Activated CD8-positive, alpha-beta memory T cell treated with anti-CD3 and anti-CD28 coated beads for 36 hours (primary cell): Measurements from ENCODE around the gene PEX10. TPM values are rescaled to one million over a fixed set of nuclear protein-coding genes. Genes with fewer than 3 reads are reported as not detected.

Source experiments
- CTCF ChIA-PET: fragments of 350-600 bp; sonication (Branson Sonifier 250); formaldehyde crosslinking; loops from one replicate; lab custom pipeline; 2021; ENCODE audit warnings: antibody characterized with exemption; lab: Charles Lee
- POLR2A ChIA-PET: fragments of 350-600 bp; sonication (Branson Sonifier 250); formaldehyde crosslinking; loops from one replicate; lab custom pipeline; 2021; ENCODE audit warnings: antibody characterized with exemption; lab: Charles Lee
- total RNA-seq, 2 experiments: library from RNA; stranded (reverse); gene quantifications; one replicate each; pipeline ENCODE4 v1.2.3, GENCODE V29; 2021

PEX10 gene
- total RNA-seq, 2 experiments from 2014 or later, result 22.6 to 24.2 TPM

DNA sequence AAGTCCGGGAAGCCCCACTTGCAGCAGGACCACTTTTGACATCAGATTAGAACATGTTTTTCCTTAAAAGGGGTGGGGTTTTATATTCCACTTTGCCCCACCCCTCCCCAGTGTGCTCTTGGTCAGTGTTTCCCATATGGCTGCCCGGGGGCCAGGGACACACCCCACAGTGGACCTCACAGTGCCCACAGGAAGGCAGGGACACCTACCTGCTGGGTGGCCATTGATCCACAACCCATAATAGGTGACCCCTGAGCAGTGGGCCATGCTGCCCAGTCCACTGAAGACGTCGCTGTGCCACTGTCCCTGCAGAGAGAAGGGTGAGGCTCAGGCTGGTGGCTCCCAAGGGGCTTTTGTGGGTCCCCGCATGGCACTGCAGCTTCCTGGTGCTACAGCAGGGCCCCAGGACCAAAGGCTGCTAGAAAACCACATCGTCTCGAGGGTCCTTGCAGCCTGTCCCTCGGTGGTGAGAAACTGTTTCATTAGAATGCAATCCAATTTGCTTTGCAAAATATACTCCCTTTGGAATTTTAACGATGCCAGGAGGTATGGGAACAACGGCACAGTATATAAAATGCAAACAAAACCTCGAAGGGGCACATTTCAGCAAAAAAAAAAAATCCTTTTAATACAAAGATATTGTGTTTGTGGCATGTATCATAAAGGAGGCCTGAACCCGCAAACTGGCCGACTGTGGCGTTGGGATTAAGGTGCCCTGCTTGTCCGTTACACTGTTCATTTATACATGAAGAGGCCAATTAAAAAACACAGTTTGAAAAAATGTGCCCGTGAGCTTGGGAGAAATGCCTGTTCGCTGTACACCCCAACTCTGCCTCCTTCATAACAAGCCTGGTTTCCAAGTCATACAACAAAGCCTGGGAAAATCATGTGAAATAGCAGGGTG, 37.9 kb downstream of the PEX10 start:
- POLR2A ChIA-PET, result no interaction called here
- CTCF ChIA-PET, result interaction anchor here (0.6 kb wide), 1 partner anchor 582 kb away, joined by 3 read pairs; no protein-coding TSS in a partner anchor

DNA sequence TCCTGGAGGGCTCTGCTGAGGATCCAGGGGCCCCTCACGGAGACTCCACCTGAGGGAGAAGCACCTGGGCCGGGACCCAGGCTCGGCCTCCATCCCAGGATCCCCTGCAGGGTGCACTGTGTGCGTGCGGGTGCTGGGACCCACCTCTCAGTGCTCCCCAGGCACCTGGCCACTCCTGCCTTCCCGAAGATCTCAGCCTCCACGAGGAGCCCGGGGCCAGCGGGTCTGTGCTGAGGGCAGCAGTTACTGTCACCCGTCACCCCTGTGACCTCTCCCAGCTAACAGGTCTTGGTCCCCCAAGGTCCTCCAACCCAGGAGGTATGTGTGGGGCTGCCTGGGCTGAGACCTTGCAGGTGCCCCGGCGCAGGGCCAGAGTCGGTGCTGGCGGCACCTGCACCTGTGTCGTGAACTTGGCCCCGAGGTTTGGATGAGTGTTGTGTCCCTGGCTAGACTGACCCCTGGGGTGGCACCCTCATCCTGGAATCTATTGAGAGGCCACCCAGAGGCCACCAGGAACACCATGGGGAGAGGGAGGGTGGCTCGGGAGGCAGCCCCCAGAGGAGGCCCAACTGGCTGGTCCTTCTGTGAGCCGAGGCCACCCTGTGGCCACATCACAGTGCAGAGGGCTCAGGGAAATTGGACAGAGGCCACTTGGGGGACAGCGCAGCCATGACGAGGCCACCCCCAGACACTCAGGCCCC, 38.7 kb downstream of the PEX10 start:
- POLR2A ChIA-PET, result no interaction called here

DNA sequence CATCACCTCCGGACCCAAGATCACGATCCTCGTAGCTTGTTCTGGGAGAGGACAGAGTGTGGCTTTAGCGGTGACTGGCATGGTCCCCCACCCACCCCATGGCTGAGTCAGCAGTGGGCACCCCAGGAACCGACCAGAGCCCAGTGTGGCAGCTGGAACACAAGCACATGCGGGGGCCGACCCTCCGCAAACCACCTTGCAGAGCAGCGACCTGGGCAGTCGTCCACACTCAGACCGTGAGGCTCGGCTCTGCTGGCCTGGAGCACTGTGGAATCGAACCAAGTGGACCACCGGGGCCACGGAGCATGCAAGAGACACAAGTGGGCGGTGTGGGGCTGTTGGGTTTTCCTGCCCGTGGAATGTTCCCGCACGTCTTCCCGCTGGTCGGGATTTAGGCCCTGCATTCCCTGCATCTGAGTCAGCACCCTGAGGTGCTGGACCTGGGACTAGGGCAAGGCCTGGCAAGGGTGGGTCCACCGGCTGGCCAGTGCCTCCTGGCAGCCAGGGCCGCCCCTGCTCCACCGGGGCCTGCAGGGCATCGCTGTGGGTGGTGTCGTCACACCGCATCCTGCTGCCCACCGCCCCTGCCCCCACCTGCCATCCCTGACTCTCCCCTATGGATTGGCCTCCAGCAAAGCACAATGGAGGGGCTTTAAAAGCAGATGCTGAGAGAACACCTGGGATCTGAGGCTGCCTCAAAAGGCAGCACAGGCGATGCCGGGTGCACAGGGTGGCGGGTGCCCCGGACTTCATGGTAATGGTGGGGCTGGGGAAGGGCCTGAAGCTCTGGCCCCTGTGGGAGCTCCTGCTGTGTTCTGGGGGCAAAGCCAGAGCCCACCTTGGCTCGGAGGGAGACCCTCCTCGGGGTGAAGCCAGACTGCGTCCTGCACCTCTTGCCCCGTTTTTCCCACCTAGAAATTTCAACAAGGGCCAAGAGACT, 39.5 kb downstream of the PEX10 start:
- ChIA-PET CTCF (interaction anchor here (0.9 kb wide), 1 partner anchor 9 kb away, joined by 4 read pairs; no protein-coding TSS in a partner anchor), POLR2A (no interaction called here)

More for the DNA sequence above, 38.7 kb downstream of the PEX10 start:
- CTCF ChIA-PET, result no interaction called here

DNA sequence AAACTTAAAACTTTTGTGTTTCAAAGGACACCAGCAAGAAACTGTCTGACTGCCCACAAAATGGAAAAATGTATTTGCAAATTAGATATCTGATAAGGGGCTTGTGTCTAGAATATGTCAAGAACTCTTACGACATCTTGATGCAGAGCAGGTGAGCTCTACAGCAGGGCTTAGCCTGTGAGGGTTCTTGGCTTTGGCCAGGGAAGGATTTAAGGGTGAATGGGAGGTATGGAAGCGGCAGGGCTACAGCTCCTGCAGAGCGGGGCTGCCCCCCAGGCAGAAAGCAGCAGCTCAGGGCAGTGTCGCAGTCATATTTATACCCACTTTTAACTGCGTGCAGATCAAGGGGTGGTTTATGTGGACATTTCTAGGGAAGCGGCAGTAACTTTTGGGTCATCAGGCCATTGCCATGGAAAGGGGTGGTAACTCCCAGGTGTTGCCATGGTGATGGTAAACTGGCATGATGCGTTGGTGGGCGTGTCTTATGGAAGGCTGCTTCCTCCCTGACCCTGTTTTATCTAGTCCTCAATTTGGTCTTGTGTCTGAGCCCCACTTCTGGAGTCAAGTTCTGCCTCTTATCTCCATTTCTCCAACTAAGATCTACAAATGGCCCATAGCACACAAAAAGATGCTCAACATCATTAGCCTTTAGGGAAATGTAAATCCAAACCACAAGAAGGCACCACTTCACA, 44.2 kb downstream of the PEX10 start:
- POLR2A ChIA-PET, result no interaction called here

DNA sequence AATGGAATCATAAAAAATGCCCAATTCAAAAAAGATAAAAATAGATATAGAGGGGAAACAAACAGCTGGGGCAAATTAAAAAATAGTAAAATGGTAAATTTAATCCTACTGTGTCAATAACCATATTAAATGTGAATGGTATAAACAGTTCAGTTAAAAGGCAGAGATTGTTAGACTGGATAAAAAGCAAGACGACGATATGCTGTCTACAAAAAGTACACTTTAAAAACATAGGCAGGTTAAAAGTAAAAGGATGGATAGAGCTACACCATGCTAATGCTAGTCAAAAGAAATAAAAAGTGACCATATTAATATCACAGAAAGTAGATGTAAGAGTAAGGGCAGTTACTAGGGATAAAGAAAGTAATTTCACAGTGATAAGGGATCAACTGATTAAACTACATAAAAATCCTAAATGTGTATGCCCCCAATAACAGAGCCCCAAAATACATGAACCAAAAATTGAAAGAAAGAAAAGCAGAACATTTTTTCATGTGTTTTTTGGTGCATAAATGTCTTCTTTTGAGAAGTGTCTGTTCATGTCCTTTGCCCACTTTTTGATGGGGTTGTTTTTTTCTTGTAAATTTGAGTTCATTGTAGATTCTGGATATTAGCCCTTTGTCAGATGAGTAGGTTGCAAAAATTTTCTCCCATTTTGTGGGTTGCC, 48.4 kb downstream of the PEX10 start:
- ChIA-PET POLR2A (no interaction called here), CTCF (no interaction called here)

More for the DNA sequence above, 44.2 kb downstream of the PEX10 start:
- CTCF ChIA-PET, result no interaction called here

DNA sequence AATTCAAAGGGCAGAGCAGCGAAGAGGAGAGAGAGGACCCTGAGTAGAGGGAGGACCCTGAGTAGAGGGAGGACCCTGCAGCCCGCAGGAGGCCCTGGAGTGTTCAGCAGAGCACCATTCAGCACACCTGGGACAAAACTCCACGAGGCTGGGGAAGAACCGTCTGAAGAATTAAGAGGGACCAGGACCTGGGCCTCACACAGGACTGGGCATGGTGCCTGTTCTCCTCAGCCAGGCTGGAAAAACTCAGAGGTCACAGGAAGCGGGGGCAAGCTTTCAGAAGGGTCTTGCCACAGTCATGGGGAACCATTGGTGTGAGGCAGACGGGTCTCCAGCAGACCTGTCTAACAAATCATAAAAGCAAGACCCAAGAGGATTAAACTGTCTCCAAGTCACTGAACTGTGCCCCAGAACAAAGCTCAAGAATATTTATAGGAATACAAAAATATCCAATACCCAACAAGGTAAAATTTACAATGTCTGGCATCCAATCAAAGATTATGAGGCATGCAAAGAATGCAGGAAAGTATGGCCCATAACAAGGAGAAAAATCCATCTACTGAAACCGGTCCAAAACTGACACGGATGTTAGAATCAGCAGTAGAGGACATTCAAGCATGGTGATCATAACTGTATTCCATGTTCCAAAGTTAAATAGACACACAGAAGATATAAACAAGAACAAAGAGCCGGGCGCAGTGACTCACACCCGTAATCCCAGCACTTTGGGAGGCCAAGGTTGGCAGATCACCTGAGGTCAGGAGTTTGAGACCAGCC, 51.6 kb downstream of the PEX10 start:
- POLR2A ChIA-PET, result no interaction called here
- CTCF ChIA-PET, result no interaction called here

DNA sequence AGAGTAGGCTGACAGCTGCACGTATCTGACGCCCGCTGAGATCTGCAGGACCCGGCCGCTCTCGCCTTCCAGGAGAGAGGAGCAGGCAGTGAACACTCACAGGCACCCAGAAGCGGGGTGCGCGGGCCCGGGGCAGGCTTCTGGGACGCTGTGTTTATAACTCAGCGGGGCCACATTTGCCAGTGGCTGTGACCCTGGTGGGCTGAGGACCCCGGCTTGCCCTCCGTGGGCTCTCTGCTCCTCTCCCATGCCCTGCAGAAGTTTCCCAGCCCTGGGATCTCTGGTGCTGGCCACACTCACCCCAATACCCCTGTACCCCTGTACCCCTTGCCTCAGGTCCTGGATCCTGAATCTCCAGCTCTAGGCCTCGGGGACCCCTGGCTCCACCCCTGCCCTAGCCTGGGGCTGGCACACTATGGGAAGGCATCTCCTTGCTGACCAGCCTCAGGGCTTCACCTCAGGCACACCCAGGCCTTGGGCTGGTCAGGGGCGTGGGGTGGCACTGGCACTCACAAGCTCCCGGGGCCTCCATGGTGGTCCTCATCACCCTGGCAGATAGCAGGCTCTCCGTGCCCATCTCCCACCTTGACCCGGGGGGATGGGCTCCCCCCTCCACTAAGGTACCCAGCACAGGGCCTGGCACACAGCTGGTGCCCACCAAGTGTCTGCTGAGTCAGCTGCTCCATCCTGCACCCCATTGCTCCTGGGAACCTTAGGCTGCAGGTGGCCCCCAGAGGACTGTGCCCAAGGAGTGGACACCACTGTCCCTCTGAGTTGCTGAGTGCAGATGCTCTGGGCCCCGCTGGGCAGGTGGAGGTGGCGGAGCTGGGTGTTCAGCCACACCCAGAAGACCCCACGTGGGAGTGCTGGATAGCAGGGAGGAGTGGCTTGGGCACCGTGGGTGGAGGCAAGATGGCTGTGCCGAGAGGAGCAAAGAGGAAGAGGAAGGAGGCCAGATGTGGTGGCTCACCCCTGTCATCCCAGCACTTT, 53.4 kb downstream of the PEX10 start:
- POLR2A ChIA-PET, result no interaction called here
- CTCF ChIA-PET, result interaction anchor here (3.3 kb wide), 1 partner anchor 23 kb away, joined by 10 read pairs; no protein-coding TSS in a partner anchor

DNA sequence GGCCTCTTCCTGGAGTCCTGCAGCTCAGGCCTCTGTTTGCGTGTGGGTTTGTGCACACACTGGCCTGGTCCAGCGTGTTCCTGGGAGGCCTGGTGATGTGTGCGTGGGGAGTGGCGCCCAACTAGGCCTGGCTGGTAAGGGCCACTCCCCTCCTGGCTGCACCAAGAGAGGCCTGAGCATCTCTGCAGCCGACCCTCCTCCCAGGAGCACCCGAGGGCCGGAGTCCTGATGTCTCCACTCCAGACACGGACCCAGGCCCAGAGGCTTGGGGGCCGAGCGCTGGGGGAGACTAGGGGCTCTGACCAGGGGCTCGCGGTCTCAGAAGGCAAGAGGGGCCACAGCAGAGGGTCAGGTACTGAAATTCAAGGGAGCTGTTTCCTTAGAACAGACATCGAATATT, 54.3 kb downstream of the PEX10 start:
- CTCF ChIA-PET, result interaction anchor here (3.3 kb wide), 1 partner anchor 23 kb away, joined by 10 read pairs; no protein-coding TSS in a partner anchor
- POLR2A ChIA-PET, result interaction anchor here (0.5 kb wide), 1 partner anchor 156 kb away, joined by 4 read pairs; no protein-coding TSS in a partner anchor

DNA sequence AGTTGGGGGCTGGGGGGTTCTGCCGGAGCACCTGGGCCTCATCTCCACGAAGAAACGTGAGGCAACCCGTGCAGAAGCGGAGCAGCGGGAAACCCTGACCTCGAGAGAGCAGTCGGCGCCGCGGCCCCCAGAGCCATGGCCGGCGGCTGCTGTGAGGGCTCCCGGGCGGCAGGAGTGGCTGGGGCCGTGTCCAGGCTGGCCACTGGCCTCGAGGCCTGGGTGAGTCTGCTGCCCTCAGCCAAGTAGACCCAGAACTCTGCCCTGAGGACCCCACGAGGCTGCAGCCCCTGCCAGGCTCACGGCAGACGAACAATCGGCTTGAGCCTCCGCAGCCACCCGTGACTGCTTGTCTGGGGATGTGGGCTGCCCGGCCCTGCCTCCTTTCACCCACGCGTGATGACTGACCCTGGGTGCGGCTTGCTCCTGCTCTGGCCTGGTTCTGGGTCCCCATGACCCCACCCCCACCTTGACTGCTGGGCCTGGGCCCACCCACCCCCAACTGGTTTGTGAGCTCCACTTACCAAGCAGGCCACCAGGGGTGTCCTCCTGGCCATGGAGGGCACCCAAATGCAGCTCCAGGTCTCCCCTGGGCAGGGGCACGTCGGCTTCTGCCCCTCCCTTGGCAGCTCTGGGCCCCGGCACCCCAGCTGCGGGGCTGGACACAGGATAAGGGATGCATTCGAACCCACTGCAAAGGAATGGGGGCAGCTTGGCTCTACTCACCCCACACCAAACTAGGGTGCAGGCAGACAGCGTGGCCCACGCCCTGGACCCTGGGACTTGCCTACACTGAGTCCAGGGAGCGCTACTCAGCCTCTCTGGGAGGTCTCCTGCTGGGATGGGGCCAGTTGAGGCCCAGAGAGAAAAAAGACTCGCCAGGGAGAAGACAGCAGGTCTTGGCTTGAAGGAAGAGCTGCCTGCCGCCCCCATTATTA, 55.2 kb downstream of the PEX10 start:
- CTCF ChIA-PET, result interaction anchor here (3.3 kb wide), 1 partner anchor 24 kb away, joined by 10 read pairs; no protein-coding TSS in a partner anchor
- POLR2A ChIA-PET, result interaction anchor here (0.6 kb wide), 1 partner anchor 137 kb away, joined by 4 read pairs; no protein-coding TSS in a partner anchor

DNA sequence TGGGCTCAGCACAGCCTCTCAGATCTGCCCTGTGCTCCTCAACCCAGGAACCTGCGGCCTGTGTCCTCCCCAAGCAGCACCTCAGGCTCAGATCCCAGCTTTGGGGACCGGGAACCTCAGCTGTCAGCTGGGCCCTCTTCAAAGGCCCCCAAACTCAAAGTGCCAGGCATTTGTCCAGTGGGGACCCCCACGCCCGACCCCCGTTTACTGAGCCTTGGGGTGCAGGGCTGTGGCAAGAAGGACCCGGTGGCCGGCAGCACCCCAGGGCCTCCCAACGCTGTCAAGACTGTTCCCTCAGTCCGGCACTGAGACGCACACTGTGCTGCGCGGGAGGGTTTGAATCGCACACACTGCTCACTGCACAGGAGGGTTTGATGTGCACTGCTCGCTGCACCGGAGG, 56.0 kb downstream of the PEX10 start:
- ChIA-PET POLR2A (no interaction called here), CTCF (interaction anchor here (3.3 kb wide), 1 partner anchor 25 kb away, joined by 10 read pairs; no protein-coding TSS in a partner anchor)

DNA sequence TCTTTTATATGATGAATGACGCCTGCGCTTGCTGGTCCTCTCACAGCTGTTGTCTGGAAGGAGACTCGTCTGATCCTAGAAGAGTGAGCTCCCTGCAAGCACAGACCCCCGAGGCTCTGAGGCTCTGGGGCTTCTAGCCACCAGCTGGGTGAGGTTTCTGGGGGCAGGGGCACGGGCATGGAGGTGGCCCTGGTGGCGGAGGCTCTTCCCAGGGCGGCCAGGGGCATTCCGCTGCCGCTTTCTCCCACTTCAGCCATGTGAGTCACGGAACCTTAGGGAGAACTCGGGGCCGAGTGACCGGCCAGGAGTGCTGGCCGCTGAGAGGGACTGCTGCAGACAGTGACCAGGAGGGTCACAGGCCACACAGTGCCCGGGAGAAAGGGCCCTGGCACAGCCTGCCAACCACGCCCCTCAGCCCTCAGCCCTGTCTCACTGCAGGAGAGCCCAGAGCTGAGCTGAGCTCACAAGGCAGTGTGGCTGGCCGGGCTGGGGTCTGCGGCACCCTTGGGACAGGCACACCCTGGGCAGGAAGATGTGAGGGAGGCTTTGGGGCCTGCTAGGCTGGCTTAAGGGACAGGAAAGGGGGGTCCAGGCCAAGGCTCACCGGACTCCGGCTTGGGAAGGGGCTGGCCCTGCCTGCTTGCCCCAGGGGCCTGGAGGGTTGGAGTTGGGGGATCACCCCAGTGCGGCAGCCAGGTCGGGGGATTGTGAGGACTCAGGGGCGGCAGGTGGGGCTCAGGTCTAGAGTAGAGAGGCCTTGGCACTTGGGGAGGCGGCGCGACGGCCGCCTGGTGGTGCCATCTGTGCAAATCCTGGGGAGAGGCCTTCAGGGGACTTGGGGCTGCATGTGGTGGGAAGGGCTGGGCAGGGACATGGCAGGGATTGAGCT, 56.7 kb downstream of the PEX10 start:
- ChIA-PET POLR2A (no interaction called here), CTCF (no interaction called here)

DNA sequence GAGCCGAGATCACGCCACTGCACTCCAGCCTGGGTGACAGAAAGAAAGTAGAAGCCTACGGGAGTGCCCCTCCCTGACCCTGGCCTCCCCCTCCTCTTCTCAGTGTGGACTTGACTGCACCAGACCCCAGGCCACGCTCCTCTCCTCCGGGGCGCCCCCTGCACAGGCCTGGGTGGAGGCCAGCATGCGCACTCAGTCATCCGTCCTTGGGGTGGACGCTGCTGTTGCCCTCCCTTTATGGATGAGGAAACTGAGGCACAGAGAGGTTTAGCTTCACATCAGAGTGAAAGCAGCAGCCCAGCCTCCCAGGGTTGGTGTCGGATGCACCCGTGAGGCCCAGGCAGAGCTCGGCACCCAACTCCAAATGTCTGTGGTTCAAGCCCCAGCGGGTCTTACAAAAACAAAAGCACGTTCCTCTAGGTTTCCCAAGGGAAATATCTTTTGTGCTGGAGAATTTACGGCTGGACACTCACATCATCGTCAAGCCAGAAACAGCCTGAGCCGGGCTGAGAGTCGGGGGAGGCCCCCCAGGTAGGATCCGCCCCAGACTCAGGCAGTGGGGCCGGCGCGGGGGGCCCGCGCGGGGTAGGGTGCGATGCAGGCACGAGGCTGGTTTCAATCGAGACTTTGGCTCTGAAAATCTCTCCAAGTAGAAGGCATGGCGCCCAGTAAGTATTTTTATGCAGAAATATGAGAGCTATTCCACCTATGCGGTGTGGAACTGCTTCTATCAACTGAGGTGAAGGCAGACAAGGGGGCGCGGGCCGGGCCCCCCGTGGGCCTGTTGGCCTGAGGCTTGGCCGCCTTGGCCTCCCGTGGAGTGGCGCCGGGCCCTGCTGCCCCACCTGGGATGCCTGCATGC, 57.6 kb downstream of the PEX10 start:
- POLR2A ChIA-PET, result no interaction called here

More for the DNA sequence above, 57.6 kb downstream of the PEX10 start:
- CTCF ChIA-PET, result no interaction called here
